Activated CD8-positive, alpha-beta memory T cell treated with anti-CD3 and anti-CD28 coated beads, Interleukin-2, amount 50 U/mL, for 48 hours (primary cell): ENCODE measurements around the gene CREB3L4.

Experiments
- DNase-seq: peaks from one replicate; pipeline ENCODE4 v3.0.0-alpha.2; 2020

The CREB3L4 gene

GRCh38 chr1:153967107-153967999, at the start of gene CREB3L4:
TSS of gene CREB3L4 (plus strand) at chr1:153967902. CDS start at chr1:153968526, 624 bp downstream.
- DNase-seq: peak; percentile 86

- DNase-seq: no peak
Observed at GRCh38 chr1:153919876-153920852, 47.5 kb upstream of the CREB3L4 start.

GRCh38 chr1:153921080-153921802, 46.5 kb upstream of the CREB3L4 start:
- DNase-seq: no peak

GRCh38 chr1:153921803-153922075, 46.0 kb upstream of the CREB3L4 start:
- peak; percentile 65 for DNase-seq

GRCh38 chr1:153922076-153922971, 45.4 kb upstream of the CREB3L4 start:
- DNase-seq: peak; percentile 80

- DNase-seq: peak; percentile 99
Observed at GRCh38 chr1:153922972-153923925, 44.5 kb upstream of the CREB3L4 start, which contains the start of gene GATAD2B. TSS of gene GATAD2B (minus strand) at chr1:153922972. CDS start at chr1:153828347, 94,625 bp downstream.

- DNase-seq: no peak
Observed at GRCh38 chr1:153926405-153926804, 41.3 kb upstream of the CREB3L4 start.

GRCh38 chr1:153928245-153928644, 39.5 kb upstream of the CREB3L4 start:
- no peak for DNase-seq

GRCh38 chr1:153928791-153929341, 38.8 kb upstream of the CREB3L4 start:
- DNase-seq: no peak

- DNase-seq: no peak
Observed at GRCh38 chr1:153929426-153929825, 38.3 kb upstream of the CREB3L4 start.

- DNase-seq: no peak
Observed at GRCh38 chr1:153929981-153930948, 37.4 kb upstream of the CREB3L4 start.

- no peak for DNase-seq
Observed at GRCh38 chr1:153932156-153933131, 35.3 kb upstream of the CREB3L4 start.

- no peak for DNase-seq
Observed at GRCh38 chr1:153933430-153933829, 34.3 kb upstream of the CREB3L4 start.

GRCh38 chr1:153933955-153934354, 33.7 kb upstream of the CREB3L4 start:
- DNase-seq: no peak

GRCh38 chr1:153934746-153935145, 33.0 kb upstream of the CREB3L4 start:
- no peak for DNase-seq

- DNase-seq: no peak
Observed at GRCh38 chr1:153936011-153936802, 31.5 kb upstream of the CREB3L4 start.

- no peak for DNase-seq
Observed at GRCh38 chr1:153937331-153937730, 30.4 kb upstream of the CREB3L4 start.
